ENCODE data around the gene PLEKHG4B.

- TF ChIP-seq CTCF (optimal IDR thresholded peaks at IDR 0.05 in 1 of 3, IDR thresholded peaks at IDR 0.05 in 1 of 3, conservative IDR thresholded peaks at IDR 0.05 in 1 of 3; ENCODE audit: extremely low read depth in 1 of 3, insufficient read depth in 2 of 3, low read length in 3 of 3) (no peak), EZH2 (IDR thresholded peaks at IDR 0.05; ENCODE audit: low read length) (no peak)
These were observed 80.9 kb downstream of the PLEKHG4B start for GRCh38 chr5:172841-173251.

All from keratinocyte (primary cell).